SU-DHL-6 (cell line): ENCODE data around the gene GPRC5A.

Experiments
- H2AFZ ChIP-seq: fragments of 200-600 bp; sonication (generic); 2 replicates; pipeline ENCODE4 v1.6.1; 2014; ENCODE audit warnings: low read depth, mild to moderate bottlenecking, moderate library complexity, mixed read lengths, antibody characterized with exemption, low read length; ENCODE audit not compliant: severe bottlenecking
- H3F3A ChIP-seq: fragments of 200-600 bp; shearing (Covaris generic); 2 replicates; pipeline ENCODE4 v1.6.0; 2016; ENCODE audit warnings: antibody characterized with exemption, mild to moderate bottlenecking; ENCODE audit not compliant: insufficient read depth
- H3K27ac ChIP-seq: fragments of 200-600 bp; sonication (generic); 2 replicates; pipeline ENCODE4 v1.5.1; 2016; ENCODE audit warnings: low read depth, mild to moderate bottlenecking, low read length, moderate library complexity, mixed read lengths
- H3K27me3 ChIP-seq: fragments of 200-600 bp; sonication (generic), shearing (Covaris generic); 2 replicates; pipeline ENCODE4 v1.6.0; 2014; ENCODE audit warnings: mild to moderate bottlenecking, low read length
- H3K36me3 ChIP-seq: fragments of 200-600 bp; sonication (generic); 2 replicates; pipeline ENCODE4 v1.6.1; 2014; ENCODE audit warnings: mild to moderate bottlenecking, low read length, mixed read lengths
- H3K4me2 ChIP-seq: fragments of 300-600, 200-600 bp; shearing (Covaris generic), sonication (generic); 2 replicates; pipeline ENCODE4 v1.6.0; 2014; ENCODE audit warnings: low read length, low read depth, mild to moderate bottlenecking; ENCODE audit not compliant: poor library complexity, severe bottlenecking
- H3K4me3 ChIP-seq: fragments of 200-600 bp; sonication (generic); 2 replicates; pipeline ENCODE4 v1.5.1; 2014; ENCODE audit warnings: antibody characterized with exemption, low read length, mild to moderate bottlenecking, mixed read lengths; ENCODE audit not compliant: insufficient read depth, poor library complexity, severe bottlenecking
- H3K79me2 ChIP-seq: fragments of 200-600 bp; sonication (generic); 2 replicates; pipeline ENCODE4 v1.6.1; 2014; ENCODE audit warnings: mild to moderate bottlenecking, low read length, moderate library complexity; ENCODE audit not compliant: insufficient read depth
- H3K9ac ChIP-seq: fragments of 200-600 bp; sonication (generic); 2 replicates; pipeline ENCODE4 v1.7.0; 2014; ENCODE audit warnings: mild to moderate bottlenecking, low read length
- H3K9me2 ChIP-seq: fragments of 200-600 bp; sonication (generic); replicated peaks from 2 replicates; pipeline ENCODE4 v1.6.1; 2014; ENCODE audit warnings: low read length; ENCODE audit not compliant: insufficient read depth
- H3K9me3 ChIP-seq: fragments of 200-600 bp; sonication (generic); 2 replicates; pipeline ENCODE4 v1.6.1; 2014; ENCODE audit warnings: low read length, mixed read lengths; ENCODE audit not compliant: insufficient read depth
- H4K20me1 ChIP-seq: fragments of 200-600 bp; sonication (generic); 2 replicates; pipeline ENCODE4 v1.6.1; 2014; ENCODE audit warnings: low read depth, mild to moderate bottlenecking, antibody characterized with exemption, low read length, moderate library complexity, mixed read lengths
- CTCF ChIP-seq: fragments of 200-600 bp; sonication (generic); IDR thresholded peaks from one replicate; pipeline ENCODE4 v1.5.1; 2017; ENCODE audit warnings: antibody characterized with exemption, mild to moderate bottlenecking, low read length, moderate library complexity; ENCODE audit not compliant: insufficient read depth, poor library complexity, severe bottlenecking
- EZH2phosphoT487 ChIP-seq: fragments of 200-600 bp; sonication (generic), shearing (Covaris generic); conservative IDR thresholded peaks from 2 replicates; pipeline ENCODE4 v1.6.1; 2018; ENCODE audit warnings: mild to moderate bottlenecking, antibody characterized with exemption, low read length, moderate library complexity, mixed read lengths

The GPRC5A gene

DNA sequence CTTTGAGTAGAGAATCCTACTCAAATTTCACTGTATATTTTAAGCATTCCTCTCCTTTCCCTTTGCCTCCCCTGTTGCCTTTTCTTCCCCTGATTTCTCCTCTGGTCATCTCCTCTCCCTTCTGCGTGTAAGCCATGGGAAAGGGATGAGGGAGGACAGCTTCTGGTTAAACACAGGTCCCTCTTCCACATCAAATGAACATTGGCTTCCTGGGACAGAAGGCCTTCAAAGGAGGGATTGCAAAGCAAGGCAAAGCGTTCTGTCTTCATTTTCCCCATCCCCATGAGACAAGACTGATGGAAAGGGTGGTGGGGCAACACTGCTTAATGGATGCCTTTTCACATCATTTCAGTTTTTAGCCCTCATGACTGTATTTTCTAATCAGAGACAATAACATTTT is 26.2 kb downstream of the GPRC5A start:
- Histone ChIP-seq H3K4me2 (no peak overlapping the region), H3F3A (no peaks in the 10 kb centered on the region), H3K27me3 (no peaks in the 10 kb centered on the region)

GRCh38 chr12:12918781-12919389 is 27.5 kb downstream of the GPRC5A start:
- Histone ChIP-seq H3K27ac (no peak overlapping the region), H3K9ac (no peak overlapping the region), H3K79me2 (no peaks in the 10 kb centered on the region), H3K36me3 (no peaks in the 10 kb centered on the region), H3K27me3 (no peaks in the 10 kb centered on the region), H4K20me1 (no peaks in the 10 kb centered on the region), H3K4me2 (no peak overlapping the region), H3K9me2 (no peaks in the 10 kb centered on the region), H3F3A (no peaks in the 10 kb centered on the region), H3K4me3 (no peak overlapping the region), H2AFZ (no peak overlapping the region), H3K9me3 (no peaks in the 10 kb centered on the region)
- no peak for TF ChIP-seq CTCF
- TF ChIP-seq EZH2phosphoT487, result no peak

More for the DNA sequence above, 26.2 kb downstream of the GPRC5A start:
- no peak overlapping the region for H3K9ac ChIP-seq
- no peak overlapping the region for H3K4me3 ChIP-seq
- H2AFZ ChIP-seq, result no peak overlapping the region
- H3K9me3 ChIP-seq, result no peaks in the 10 kb centered on the region
- no peak overlapping the region for H3K27ac ChIP-seq
- no peaks in the 10 kb centered on the region for H4K20me1 ChIP-seq
- H3K9me2 ChIP-seq, result no peaks in the 10 kb centered on the region
- H3K79me2 ChIP-seq, result no peaks in the 10 kb centered on the region
- TF ChIP-seq CTCF (no peak), EZH2phosphoT487 (no peak)
- H3K36me3 ChIP-seq, result no peaks in the 10 kb centered on the region

DNA sequence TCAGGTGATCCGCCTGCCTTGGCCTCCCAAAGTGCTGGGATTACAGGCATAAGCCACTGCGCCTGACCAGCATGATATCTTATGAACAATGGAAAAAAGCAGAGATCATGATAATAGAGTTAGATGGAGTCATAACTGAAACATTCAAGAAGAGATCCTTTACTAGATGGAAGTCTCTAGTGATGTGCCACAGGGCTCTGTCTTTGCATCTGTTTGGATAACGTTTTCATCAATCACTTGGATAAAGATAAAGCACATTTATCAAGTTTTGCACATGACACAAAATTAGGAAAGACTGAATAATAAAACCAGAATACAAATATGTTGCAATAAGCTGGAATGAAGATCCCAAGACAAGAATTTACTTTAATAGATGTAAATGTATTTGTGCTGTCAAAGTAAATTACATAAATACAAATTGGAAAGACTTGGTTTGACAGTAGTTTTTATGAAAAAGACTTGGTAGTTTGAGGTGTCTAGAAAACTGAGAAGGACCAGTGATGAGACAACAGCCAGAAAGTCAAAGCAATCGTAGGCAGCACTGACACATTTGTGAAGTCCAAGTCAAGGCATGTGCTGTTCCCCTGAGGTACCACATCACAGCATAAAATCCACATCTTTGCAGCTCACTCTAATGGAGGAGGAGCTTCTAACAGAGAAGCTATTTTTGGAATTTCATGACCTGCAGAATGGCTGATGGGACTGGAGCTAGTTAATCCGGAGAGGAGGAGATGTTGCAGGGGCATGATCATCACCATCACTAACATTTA is 28.5 kb downstream of the GPRC5A start:
- Histone ChIP-seq H3K27ac (no peak overlapping the region), H3K9ac (no peak overlapping the region), H3K4me2 (no peak overlapping the region), H4K20me1 (no peaks in the 10 kb centered on the region), H3K79me2 (no peaks in the 10 kb centered on the region), H3K9me3 (no peaks in the 10 kb centered on the region), H3F3A (no peaks in the 10 kb centered on the region), H3K4me3 (no peak overlapping the region), H2AFZ (no peak overlapping the region), H3K36me3 (no peaks in the 10 kb centered on the region), H3K27me3 (no peaks in the 10 kb centered on the region), H3K9me2 (no peaks in the 10 kb centered on the region)
- no peak for TF ChIP-seq EZH2phosphoT487
- no peak for TF ChIP-seq CTCF
